SK-N-DZ (cell line): ENCODE data around the gene NUDT1.

ENCODE experiments used
- DNase-seq: peaks from one replicate; pipeline ENCODE4 v3.0.0-alpha.2; 2015; ENCODE audit warnings: low spot score

Gene NUDT1

DNA sequence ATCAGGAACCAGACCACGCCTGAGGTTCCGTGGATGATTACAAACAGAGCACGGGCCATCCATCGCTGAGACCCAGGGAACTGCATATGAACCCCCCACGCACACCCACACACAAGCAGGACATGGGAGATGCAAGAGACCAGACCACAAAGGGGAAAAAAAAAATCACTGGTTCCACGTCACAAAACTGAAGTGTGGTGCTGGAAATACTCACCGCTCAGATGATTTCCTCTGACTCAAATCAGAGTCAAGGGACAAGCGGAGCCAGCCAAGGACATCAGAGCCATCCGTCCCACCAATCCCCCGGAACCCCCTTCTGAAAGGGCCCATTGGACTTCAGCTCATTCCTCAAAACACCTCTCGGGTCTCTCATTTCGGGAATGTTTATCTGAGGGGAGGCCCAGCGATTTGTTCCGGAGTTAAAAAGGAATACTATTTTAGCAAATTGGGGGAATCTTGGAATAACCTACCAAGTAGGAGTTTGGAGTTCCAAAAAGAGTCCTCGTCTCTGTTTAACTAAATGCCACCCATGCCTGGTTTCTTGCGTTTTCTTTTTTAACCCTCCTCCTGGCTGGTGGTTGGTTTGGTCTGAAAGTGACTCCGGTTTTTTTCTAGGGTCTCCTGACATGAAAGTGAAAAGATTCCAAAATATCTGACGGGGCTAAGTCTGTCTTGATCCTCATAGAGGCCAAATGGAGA is 57.3 kb downstream of the NUDT1 start:
- DNase-seq = no peak

DNA sequence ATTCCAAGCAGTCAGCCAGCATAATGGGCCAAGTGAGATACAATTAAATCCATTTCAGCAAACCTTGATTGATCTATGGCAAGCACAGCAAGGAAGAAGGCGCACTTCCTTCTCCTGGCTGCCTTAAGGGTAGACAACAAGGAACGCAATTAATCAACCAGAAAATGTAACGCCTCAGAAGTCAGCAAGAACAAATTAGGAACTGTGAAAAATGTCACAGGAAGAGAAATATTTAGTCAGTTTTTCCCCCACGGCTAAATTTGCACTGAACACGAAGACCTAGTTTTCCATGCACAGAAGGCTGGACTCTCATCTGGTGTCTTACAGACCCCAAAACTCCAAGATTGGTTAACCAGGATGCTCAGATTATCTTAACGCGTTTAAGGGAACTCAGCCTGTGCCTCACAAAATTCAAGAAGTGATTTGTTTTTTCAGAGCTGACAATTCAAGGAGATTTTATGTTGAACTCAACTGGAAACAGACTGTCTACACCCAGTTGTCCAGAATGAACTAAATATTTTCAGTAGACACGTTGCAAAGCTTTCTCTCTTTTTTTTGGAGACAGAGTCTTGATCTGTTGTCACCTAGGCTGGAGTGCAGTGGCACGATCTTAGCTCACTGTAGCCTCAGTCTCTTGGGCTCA is 58.0 kb downstream of the NUDT1 start:
- DNase-seq = no peak
